CD4-positive, CD25-positive, alpha-beta regulatory T cell (primary cell): Measurements from ENCODE around the gene LRRC14B. TPM values are rescaled to one million over a fixed set of nuclear protein-coding genes. Genes with fewer than 3 reads are reported as not detected.
"Not testable (repeated sequence)": the region's sequence is repeated elsewhere in the genome, so short reads cannot be mapped to it uniquely, and the experiment has no call there.

Experiments
- ATAC-seq, 2 donors: fragments of 150-1000 bp; cut with Tn5 transposase; one replicate each; pipeline ENCODE4 v1.10.0; 2021; ENCODE audit warnings: low read depth in 2 of 2, moderate number of reproducible peaks in 2 of 2, moderate library complexity in 1 of 2
- DNase-seq, 3 donors: peaks; one replicate each; pipeline versions ENCODE4 v3.0.0 to v3.0.0-alpha.2; 2012 to 2022; ENCODE audit warnings: mixed read lengths in 1 of 3
- H3K27ac ChIP-seq: one replicate; pipeline ENCODE4 v1.7.0; 2013; ENCODE audit warnings: mild to moderate bottlenecking, low read length; ENCODE audit not compliant: insufficient read depth, poor library complexity, severe bottlenecking
- H3K27me3 ChIP-seq: one replicate; pipeline ENCODE4 v1.7.0; 2013; ENCODE audit warnings: low read length; ENCODE audit not compliant: control insufficient read depth, insufficient read depth
- H3K36me3 ChIP-seq: one replicate; pipeline ENCODE4 v1.7.0; 2013; ENCODE audit warnings: mild to moderate bottlenecking, low read length, moderate library complexity; ENCODE audit not compliant: control insufficient read depth, insufficient read depth
- H3K4me1 ChIP-seq: 2 replicates; pipeline ENCODE4 v1.7.0; 2013; ENCODE audit warnings: mild to moderate bottlenecking, low read length; ENCODE audit not compliant: insufficient read depth, control insufficient read depth, poor library complexity, severe bottlenecking
- H3K4me3 ChIP-seq: one replicate; pipeline ENCODE4 v1.7.0; 2013; ENCODE audit warnings: low read depth, mild to moderate bottlenecking, low read length, moderate library complexity
- H3K9me3 ChIP-seq, 2 experiments: 1 replicate in 1 of 2; 2 replicates in 1 of 2; pipeline ENCODE4 v1.7.0; 2013; ENCODE audit warnings: low read length in 2 of 2, mild to moderate bottlenecking in 1 of 2, moderate library complexity in 1 of 2; ENCODE audit not compliant: control insufficient read depth in 2 of 2
- H3K27ac Mint-ChIP-seq, 3 donors: one replicate each; pipeline ENCODE4 v1.8.0; 2020 to 2022; ENCODE audit warnings: mild to moderate bottlenecking in 3 of 3, mixed read lengths in 3 of 3, moderate library complexity in 2 of 3
- H3K27me3 Mint-ChIP-seq: one replicate; pipeline ENCODE4 v1.8.0; 2022; ENCODE audit warnings: mild to moderate bottlenecking, mixed read lengths
- H3K36me3 Mint-ChIP-seq: one replicate; pipeline ENCODE4 v1.8.0; 2020; ENCODE audit warnings: mixed read lengths
- H3K4me1 Mint-ChIP-seq, 4 donors: one replicate each; pipeline ENCODE4 v1.8.0; 2020 to 2022; ENCODE audit warnings: mixed read lengths in 4 of 4, mild to moderate bottlenecking in 1 of 4
- H3K4me3 Mint-ChIP-seq, 4 donors: one replicate each; pipeline ENCODE4 v1.8.0; 2020 to 2022; ENCODE audit warnings: mild to moderate bottlenecking in 4 of 4, mixed read lengths in 4 of 4, moderate library complexity in 3 of 4
- H3K9me3 Mint-ChIP-seq, 7 donors: one replicate each; pipeline ENCODE4 v1.8.0; 2020 to 2022; ENCODE audit warnings: mixed read lengths in 7 of 7, mild to moderate bottlenecking in 3 of 7, moderate library complexity in 2 of 7
- polyA plus RNA-seq, 4 donors: library from polyadenylated mRNA; unstranded; fragments of 300-500 nt; fragmentation: Illumina TruSeq; gene quantifications; one replicate each; pipeline ENCODE4 v1.2.3, GENCODE V29; 2021
- total RNA-seq: library from RNA; stranded (reverse); gene quantifications from one replicate; pipeline ENCODE4 v1.2.3, GENCODE V29; 2022

Gene LRRC14B
- total and polyA plus RNA-seq, 5 donors from 2014 or later = not detected

- no peaks in the 10 kb centered on the region for H3K27me3 Mint-ChIP-seq
- Histone ChIP-seq H3K27me3 (no peaks in the 10 kb centered on the region), H3K4me3 (no peak overlapping the region), H3K36me3 (no peaks in the 10 kb centered on the region), H3K4me1 (no peaks in the 10 kb centered on the region), H3K9me3 (no peaks in the 10 kb centered on the region), H3K27ac (no peak overlapping the region)
- no peak for DNase-seq
- ATAC-seq = no peak
- H3K9me3 Mint-ChIP-seq = no peaks in the 10 kb centered on the region
- H3K4me1 Mint-ChIP-seq = peaks cover 0 to 3% (median 1%) of the 10 kb centered on the region in 4 donors
- no peak overlapping the region for H3K4me3 Mint-ChIP-seq
- no peaks in the 10 kb centered on the region for H3K36me3 Mint-ChIP-seq
- H3K27ac Mint-ChIP-seq = no peak overlapping the region
Observed at GRCh38 chr5:196350-196749, 5.1 kb downstream of the LRRC14B start.

GRCh38 chr5:197031-197430 is 5.7 kb downstream of the LRRC14B start:
- not testable (repeated sequence) for H3K27ac Mint-ChIP-seq, H3K4me3 Mint-ChIP-seq, H3K36me3 Mint-ChIP-seq, H3K36me3 ChIP-seq, H3K27me3 Mint-ChIP-seq, H3K4me1 Mint-ChIP-seq, H3K27me3 ChIP-seq, ATAC-seq, H3K27ac ChIP-seq, DNase-seq, H3K9me3 ChIP-seq, H3K9me3 Mint-ChIP-seq, H3K4me3 ChIP-seq, H3K4me1 ChIP-seq

GRCh38 chr5:197892-198489 is 6.7 kb downstream of the LRRC14B start:
- no peaks in the 10 kb centered on the region for H3K27me3 Mint-ChIP-seq
- no peak overlapping the region for H3K27ac Mint-ChIP-seq
- no peaks in the 10 kb centered on the region for H3K36me3 Mint-ChIP-seq
- ATAC-seq = no peak
- H3K4me3 Mint-ChIP-seq = no peak overlapping the region
- no peaks in the 10 kb centered on the region for H3K36me3 ChIP-seq
- no peak overlapping the region for H3K27ac ChIP-seq
- H3K4me1 ChIP-seq = no peaks in the 10 kb centered on the region
- H3K9me3 ChIP-seq = no peaks in the 10 kb centered on the region
- no peak for DNase-seq
- H3K4me1 Mint-ChIP-seq = peaks cover 0 to 6% (median 2%) of the 10 kb centered on the region in 4 donors
- no peak overlapping the region for H3K4me3 ChIP-seq
- no peaks in the 10 kb centered on the region for H3K27me3 ChIP-seq
- no peaks in the 10 kb centered on the region for H3K9me3 Mint-ChIP-seq

- H3K4me1 Mint-ChIP-seq = peaks cover 0 to 6% (median 2%) of the 10 kb centered on the region in 4 donors
- H3K27me3 Mint-ChIP-seq = no peaks in the 10 kb centered on the region
- Histone ChIP-seq H3K27ac (no peak overlapping the region), H3K4me1 (no peaks in the 10 kb centered on the region), H3K4me3 (no peak overlapping the region), H3K27me3 (no peaks in the 10 kb centered on the region), H3K9me3 (no peaks in the 10 kb centered on the region), H3K36me3 (peaks cover 2% of the 10 kb centered on the region)
- H3K36me3 Mint-ChIP-seq = peaks cover 1% of the 10 kb centered on the region
- ATAC-seq (no peak), DNase-seq (no peak)
- H3K9me3 Mint-ChIP-seq = no peaks in the 10 kb centered on the region
- H3K27ac Mint-ChIP-seq = peak overlapping the region in 1 of 3 donors; percentile 78
- no peak overlapping the region for H3K4me3 Mint-ChIP-seq
Observed at GRCh38 chr5:198516-199196, 7.4 kb downstream of the LRRC14B start.

- Histone ChIP-seq H3K27me3 (no peaks in the 10 kb centered on the region), H3K4me1 (no peaks in the 10 kb centered on the region), H3K4me3 (no peak overlapping the region), H3K9me3 (no peaks in the 10 kb centered on the region), H3K27ac (no peak overlapping the region), H3K36me3 (peaks cover 10% of the 10 kb centered on the region)
- H3K27me3 Mint-ChIP-seq = no peaks in the 10 kb centered on the region
- DNase-seq (no peak), ATAC-seq (no peak)
- H3K4me1 Mint-ChIP-seq = peaks cover 0 to 6% (median 2%) of the 10 kb centered on the region in 4 donors
- H3K36me3 Mint-ChIP-seq = peaks cover 5% of the 10 kb centered on the region
- no peak overlapping the region for H3K27ac Mint-ChIP-seq
- no peak overlapping the region for H3K4me3 Mint-ChIP-seq
- H3K9me3 Mint-ChIP-seq = no peaks in the 10 kb centered on the region
Observed at GRCh38 chr5:199197-199949, 8.1 kb downstream of the LRRC14B start.

GRCh38 chr5:199950-200645 is 8.8 kb downstream of the LRRC14B start:
- Mint-ChIP-seq H3K27ac (peak overlapping the region in 1 of 3 donors; percentile 38), H3K36me3 (peaks cover 12% of the 10 kb centered on the region), H3K27me3 (no peaks in the 10 kb centered on the region), H3K9me3 (no peaks in the 10 kb centered on the region), H3K4me3 (no peak overlapping the region), H3K4me1 (peaks cover 0 to 9% (median 3%) of the 10 kb centered on the region in 4 donors)
- DNase-seq (no peak), ATAC-seq (no peak)
- H3K4me3 ChIP-seq = no peak overlapping the region
- no peak overlapping the region for H3K27ac ChIP-seq
- H3K36me3 ChIP-seq = peaks cover 17% of the 10 kb centered on the region
- no peaks in the 10 kb centered on the region for H3K9me3 ChIP-seq
- H3K27me3 ChIP-seq = no peaks in the 10 kb centered on the region
- no peaks in the 10 kb centered on the region for H3K4me1 ChIP-seq

DNA sequence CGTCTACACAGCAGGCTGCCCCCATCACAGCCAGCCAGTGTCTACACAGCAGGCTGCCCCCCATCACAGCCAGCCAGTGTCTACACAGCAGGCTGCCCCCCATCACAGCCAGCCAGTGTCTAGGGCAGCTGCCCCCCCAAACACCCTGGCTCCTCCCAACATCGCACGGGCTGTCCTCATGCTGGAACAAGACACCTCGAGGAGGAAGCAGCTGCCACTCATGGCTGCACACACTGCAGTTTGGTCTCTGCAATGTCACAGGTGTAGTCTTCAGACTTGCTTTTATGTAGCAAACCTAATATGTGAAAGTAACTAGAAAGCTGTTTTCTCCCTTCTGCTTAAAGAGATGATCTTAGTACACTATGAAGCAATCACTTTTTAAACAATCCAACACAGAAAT is 9.7 kb downstream of the LRRC14B start:
- Histone ChIP-seq H3K4me1 (no peaks in the 10 kb centered on the region), H3K27me3 (no peaks in the 10 kb centered on the region), H3K4me3 (no peak overlapping the region), H3K27ac (no peak overlapping the region), H3K36me3 (peaks cover 26% of the 10 kb centered on the region), H3K9me3 (no peaks in the 10 kb centered on the region)
- Mint-ChIP-seq H3K4me3 (no peak overlapping the region), H3K27ac (peak overlapping the region in 1 of 3 donors; percentile 47), H3K4me1 (peaks cover 0 to 9% (median 3%) of the 10 kb centered on the region in 4 donors), H3K36me3 (peaks cover 18% of the 10 kb centered on the region), H3K9me3 (no peaks in the 10 kb centered on the region), H3K27me3 (no peaks in the 10 kb centered on the region)
- no peak for DNase-seq
- ATAC-seq = no peak
